RPMI7951 (cell line): ENCODE results near the gene WNK2. TPM values are rescaled to one million over a fixed set of nuclear protein-coding genes. Genes with fewer than 3 reads are reported as not detected.
"Not testable (repeated sequence)": the region's sequence is repeated elsewhere in the genome, so short reads cannot be mapped to it uniquely, and the experiment has no call there.

Experiments
- DNase-seq: peaks from one replicate; pipeline ENCODE4 v3.0.0-alpha.2; 2012; ENCODE audit warnings: low read depth
- total RNA-seq: library from RNA; depleted of rRNA; stranded (reverse); fragments of >200 nt; shearing (Covaris generic); gene quantifications from 2 replicates; pipeline ENCODE4 v1.2.3, GENCODE V29; 2014; rRNA removed

WNK2 gene
- total RNA-seq, 1 experiment from 2014 or later = not detected

DNA sequence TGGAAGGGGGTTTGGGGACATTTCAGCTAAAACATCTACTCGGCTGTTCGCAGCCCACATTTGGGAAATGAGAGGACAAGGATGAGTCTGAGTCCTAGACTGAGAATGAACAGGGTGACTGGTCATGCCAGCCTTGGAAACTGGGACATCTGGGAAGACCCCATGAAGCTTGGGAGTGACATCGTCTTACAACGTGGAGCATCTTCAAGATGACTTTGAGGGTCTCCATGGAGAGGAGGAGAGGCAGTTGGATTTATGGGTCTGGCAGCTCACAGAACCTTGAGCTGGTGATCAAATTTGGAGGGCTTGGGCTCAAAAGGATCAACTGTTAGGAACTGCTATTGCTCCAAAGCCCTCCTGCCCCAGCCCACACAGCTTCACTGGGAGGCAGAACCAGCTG is 182.5 kb downstream of the WNK2 start:
- not testable (repeated sequence) for DNase-seq

DNA sequence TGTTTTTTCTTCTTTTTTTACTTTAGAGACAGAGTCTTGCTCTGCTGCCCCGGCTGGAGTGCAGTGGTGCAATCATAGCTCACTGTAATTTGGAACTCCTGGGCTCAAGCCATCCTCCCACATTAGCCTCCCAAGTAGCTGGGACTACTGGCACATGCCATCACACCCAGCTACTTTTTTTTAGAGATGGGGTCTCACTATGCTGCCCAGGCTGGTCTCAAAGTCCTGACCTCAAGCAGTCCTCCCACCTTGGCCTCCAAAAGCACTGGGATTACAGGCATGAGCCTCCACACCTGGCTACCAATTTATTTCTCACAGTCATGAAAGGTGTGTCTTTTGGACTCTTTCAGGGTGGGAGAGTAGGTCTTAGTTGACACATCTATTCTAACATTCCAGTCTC is 184.5 kb downstream of the WNK2 start:
- no peak for DNase-seq

DNA sequence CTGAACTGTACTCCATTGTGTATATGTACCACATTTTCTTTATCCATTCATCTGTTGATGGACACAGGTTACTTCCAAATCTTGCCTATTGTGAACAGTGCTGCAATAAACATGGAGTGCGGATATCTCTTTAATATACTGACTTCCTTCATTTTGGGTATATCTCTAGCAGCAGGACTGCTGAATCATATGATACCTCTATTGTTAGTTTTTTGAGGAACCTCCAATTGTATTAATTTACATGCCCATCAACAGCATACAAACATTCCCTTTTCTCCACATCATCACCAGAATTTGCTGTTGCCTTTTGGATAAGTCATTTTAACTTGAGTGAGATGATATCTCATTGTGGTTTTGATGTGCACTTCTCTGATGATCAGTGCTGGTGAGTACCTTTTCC is 185.7 kb downstream of the WNK2 start:
- no peak for DNase-seq

Other genes starting within 250 kb of the WNK2 start
- gene FGD3, start 236.6 kb upstream of the WNK2 start, total RNA-seq = not detected in 2 replicates
- gene SUSD3, start 125.4 kb upstream of the WNK2 start, total RNA-seq = 0.72 TPM in 1 of 2 replicates, not detected in the other
- 179 and 201 TPM in 2 replicates for gene CARD19, start 87.9 kb upstream of the WNK2 start, total RNA-seq
- gene NINJ1, start 49.9 kb upstream of the WNK2 start, total RNA-seq = 56.2 and 64.6 TPM in 2 replicates